DMS114 treated with DMSO at 0.1 percent for 48 hours (cell line): Measurements from ENCODE around the gene RNF130.
"Not testable (repeated sequence)": the region's sequence is repeated elsewhere in the genome, so short reads cannot be mapped to it uniquely, and the experiment has no call there.

ENCODE experiments used
- DNase-seq: peaks from one replicate; lab custom pipeline; 2025; ENCODE audit not compliant: unreplicated experiment; lab: John Stamatoyannopoulos, UW

The RNF130 gene

GRCh38 chr5:180026320-180026719 lies 45.2 kb downstream of the RNF130 start:
- no peak for DNase-seq

DNA sequence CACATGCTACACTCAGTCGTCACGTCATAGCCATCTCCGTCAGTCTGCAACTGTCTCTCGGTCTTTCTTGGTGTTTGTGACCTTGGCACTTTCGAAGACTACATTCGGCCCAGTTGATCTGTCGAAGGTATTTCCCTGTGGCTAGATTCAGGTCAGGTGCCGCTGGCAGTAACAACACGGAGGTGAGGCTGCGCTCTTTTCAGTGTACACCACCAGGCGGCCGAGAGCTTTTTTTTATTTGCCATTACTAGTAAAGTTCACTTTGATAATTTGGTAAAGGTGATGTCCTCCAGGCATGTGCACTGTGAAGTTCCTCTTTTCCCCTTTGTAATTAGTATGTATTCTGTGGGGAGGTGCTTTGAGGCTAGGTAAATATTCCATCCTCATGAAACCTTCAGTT lies 49.7 kb downstream of the RNF130 start:
- DNase-seq = no peak

DNA sequence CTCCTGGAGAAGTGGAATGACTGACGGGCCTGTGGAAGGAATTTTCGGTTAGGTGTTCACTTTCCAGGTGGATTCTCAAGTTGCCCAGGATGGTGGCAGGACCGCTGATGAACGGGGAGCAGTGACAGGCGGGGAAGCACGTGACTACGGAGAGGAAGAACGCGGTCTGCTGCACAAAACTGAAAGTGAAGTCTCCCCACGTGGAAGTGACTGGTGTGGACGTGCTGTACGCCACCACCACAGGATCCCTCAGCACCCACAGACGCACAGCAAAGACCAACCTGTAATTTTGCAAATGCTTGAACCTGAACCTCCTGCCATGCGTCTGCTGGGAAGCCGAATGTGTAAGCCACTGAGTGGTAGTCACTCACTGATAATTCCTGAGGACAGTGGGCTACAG lies 51.4 kb downstream of the RNF130 start:
- DNase-seq = no peak

DNA sequence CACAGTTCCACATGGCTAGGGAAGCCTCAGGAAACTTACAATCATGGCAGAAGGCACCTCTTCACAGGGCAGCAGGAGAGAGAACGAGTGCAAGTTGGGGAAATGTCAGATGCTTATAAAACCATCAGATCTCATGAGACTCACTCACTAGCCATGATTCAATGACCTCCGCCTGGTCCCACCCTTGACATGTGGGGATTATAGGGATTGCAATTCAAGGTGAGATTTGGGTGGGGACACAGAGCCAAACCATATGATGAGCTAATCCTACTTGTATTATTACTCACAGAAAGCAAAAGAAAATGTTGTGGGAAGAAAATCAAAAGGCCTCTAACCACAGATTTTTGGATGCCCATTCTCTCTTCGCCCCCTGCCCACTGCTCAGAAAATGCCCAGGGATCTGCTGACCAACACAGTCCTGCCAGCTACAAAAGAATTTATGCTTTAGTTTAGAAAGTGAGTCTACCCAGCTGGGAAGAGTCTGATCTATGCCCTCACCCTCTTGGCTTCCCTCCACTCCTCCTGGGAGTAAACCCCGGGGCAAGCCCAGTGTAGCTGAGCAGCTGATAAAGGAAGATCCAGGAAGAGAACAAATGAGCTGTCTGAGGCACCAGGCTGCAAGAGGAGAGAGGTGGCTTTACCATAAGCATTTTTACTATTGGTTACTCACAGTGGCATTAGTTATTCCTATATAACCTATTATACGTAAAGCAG lies 53.1 kb downstream of the RNF130 start:
- DNase-seq = no peak

GRCh38 chr5:180015523-180015922 lies 56.0 kb downstream of the RNF130 start:
- DNase-seq = not testable (repeated sequence)

DNA sequence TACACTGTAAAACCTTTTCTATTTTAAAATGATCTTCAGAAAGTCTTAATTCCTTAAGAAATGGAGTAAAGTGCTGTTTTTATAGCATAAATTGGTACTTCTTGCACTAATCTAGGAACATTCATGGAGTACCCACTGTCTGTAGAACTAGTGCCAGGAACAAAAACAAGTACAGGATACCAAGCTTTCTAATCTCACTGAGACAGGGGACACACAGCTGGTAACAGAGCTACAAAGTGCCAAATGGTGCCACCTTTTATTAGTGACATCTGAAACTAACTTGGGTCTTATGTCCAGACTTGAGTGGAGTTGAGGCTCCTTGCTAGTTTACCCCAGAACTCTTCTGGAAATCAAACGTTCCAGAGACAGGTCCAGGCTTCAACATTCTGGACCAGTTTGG lies 57.9 kb downstream of the RNF130 start:
- no peak for DNase-seq

- no peak for DNase-seq
Observed at GRCh38 chr5:180012316-180012715, 59.2 kb downstream of the RNF130 start.

DNA sequence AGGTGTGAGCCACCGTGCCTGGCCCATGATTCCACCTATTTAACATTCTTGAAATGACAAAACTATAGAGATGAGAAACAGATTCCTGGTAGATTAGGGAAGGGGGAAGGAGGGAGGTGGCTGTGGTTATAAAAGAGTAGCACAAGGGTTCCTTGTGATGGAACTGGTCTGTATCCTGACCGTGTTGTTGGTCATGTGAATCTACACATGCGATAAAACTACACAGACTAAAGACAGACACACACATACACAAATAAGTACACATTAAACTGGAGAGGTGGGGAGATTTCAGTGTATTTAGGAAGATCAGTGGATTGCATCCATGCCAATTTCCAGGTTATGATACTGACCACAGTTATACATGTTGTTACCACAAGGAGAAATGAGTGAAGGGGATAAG lies 60.9 kb downstream of the RNF130 start:
- DNase-seq = no peak

- no peak for DNase-seq
Observed at GRCh38 chr5:180009581-180009980, 62.0 kb downstream of the RNF130 start.

DNA sequence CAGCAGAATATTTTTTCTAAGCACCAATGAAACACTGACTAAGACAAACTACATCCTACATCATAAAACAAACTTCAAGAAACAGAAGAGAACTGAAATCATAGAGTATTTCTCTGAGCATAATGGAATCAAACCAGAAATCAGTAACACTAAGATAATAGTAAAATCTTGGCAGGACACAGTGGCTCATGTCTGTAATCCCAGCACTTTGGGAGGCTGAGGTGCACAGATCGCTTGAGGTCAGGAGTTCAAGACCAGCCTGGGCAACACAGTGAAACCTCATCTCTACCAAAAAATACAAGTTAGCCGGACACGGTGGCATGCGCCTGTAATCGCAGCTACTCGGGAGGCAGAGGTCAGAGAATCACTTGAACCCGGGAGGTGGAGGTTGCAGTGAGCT lies 63.1 kb downstream of the RNF130 start:
- DNase-seq = no peak

DNA sequence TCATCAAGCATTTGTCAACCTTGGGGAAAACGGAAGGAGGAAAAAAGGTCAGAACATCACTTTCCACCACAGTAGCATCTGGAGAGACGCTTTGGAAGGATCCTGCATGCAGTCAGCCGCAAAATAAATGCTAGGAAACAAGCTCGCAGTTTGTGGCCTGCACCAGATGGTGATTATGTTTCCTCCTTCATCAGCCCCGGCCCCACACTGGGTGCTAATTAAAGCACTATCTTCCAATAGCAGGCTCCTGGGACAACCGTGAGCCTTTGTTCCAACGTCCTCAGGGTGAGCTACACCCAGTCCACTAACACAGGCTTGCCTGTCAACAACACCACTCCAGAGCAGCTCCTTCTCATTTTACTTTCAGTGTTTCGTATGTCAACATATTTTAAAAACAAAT lies 64.0 kb downstream of the RNF130 start:
- no peak for DNase-seq

- DNase-seq = no peak
Observed at GRCh38 chr5:180006141-180006540, 65.4 kb downstream of the RNF130 start.

GRCh38 chr5:180003127-180003526 lies 68.4 kb downstream of the RNF130 start:
- no peak for DNase-seq

GRCh38 chr5:180001742-180002141 lies 69.8 kb downstream of the RNF130 start:
- DNase-seq = no peak

DNA sequence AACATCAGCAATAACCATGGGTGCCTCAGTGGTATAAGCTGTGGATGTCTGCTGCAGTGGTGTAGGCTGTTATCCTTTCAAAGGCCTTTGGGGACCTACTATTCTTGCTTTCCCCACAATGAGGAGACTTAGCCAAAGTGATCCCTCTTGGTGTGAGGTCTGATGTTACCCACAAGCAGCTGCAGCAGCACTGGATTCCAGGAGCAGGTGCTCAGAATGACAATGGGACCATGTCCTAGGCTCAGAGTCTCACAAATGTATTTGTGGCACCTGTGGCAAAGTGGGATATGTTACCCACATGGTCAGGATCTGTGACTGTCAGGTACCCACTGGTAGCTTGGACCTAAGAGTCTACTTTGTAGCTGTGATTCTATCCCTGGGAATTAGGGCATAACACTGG lies 70.4 kb downstream of the RNF130 start:
- no peak for DNase-seq

GRCh38 chr5:179998485-179998884 lies 73.1 kb downstream of the RNF130 start:
- DNase-seq = no peak

- no peak for DNase-seq
Observed at GRCh38 chr5:179994583-179995323, 76.8 kb downstream of the RNF130 start.

DNA sequence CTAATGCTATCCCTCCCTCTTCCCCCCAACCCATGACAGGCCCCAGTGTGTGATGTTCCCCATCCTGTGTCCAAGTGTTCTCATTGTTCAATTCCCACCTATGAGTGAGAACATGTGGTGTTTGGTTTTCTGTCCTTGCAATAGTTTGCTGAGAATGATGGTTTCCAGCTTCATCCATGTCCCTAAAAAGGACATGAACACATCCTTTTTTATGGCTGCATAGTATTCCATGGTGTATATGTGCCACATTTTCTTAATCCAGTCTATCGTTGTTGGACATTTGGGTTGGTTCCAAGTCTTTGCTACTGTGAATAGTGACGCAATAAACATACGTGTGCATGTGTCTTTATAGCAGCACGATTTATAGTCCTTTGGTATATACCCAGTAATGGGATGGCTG lies 78.7 kb downstream of the RNF130 start:
- not testable (repeated sequence) for DNase-seq

- no peak for DNase-seq
Observed at GRCh38 chr5:179991106-179991505, 80.5 kb downstream of the RNF130 start.

GRCh38 chr5:179990525-179990924 lies 81.0 kb downstream of the RNF130 start:
- not testable (repeated sequence) for DNase-seq

DNA sequence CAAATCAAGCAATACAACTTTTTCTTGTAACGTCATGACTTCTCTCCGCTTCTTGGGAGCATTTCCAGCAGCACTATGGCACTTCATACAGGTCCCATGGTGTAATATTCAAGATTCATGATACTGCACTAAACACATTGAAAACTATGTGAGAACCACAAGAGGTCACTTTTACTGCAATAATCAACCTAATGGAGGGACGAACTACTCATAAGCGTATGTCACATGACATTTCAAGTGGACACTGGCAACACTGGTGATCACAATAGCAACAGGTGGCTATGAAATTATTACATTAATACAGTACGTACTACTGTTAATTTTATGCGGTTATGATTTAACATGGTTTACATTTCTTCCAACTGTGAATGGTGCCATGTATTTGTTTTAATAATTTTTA lies 85.2 kb downstream of the RNF130 start:
- DNase-seq = no peak

- DNase-seq = no peak
Observed at GRCh38 chr5:179981636-179982035, 89.9 kb downstream of the RNF130 start.

GRCh38 chr5:179980767-179981166 lies 90.8 kb downstream of the RNF130 start:
- no peak for DNase-seq
